HCT116 (cell line): Measurements from ENCODE around the gene ZNF418. TPM values are rescaled to one million over a fixed set of nuclear protein-coding genes. Genes with fewer than 3 reads are reported as not detected.
A peak's percentile ranks its signal among the peaks of the same experiment; 100 is the strongest.

Experiments used
- ATAC-seq: fragments of 200-7000 bp; cut with Tn5 transposase; 2 replicates; pipeline ENCODE4 v1.9.1; 2020; ENCODE audit warnings: mild to moderate bottlenecking, moderate library complexity
- BruUV-seq: library from RNA; stranded (reverse); fragments of 400-500 nt; replicated peaks from 2 replicates; lab custom pipeline; 2021; lab: Mats Ljungman, UMichigan
- CTCF ChIA-PET: fragments of 300-600 bp; sonication (Branson Sonifier 250); formaldehyde crosslinking; loops from one replicate; lab custom pipeline; 2021; ENCODE audit warnings: antibody characterized with exemption; lab: Charles Lee
- POLR2A ChIA-PET: fragments of 300-600, 350-600 bp; sonication (Branson Sonifier 250); formaldehyde crosslinking; loops from one replicate; lab custom pipeline; 2021; ENCODE audit warnings: antibody characterized with exemption; lab: Charles Lee
- RAD21 ChIA-PET, 2 experiments: fragments of 300-600 bp; sonication (Branson Sonifier 250); formaldehyde crosslinking; loops; one replicate each; lab custom pipeline; 2023; ENCODE audit warnings: low total read pairs in 2 of 2; ENCODE audit not compliant: uncharacterized antibody in 2 of 2, unreplicated experiment in 2 of 2, low non-redundant PET in 1 of 2; lab: Charles Lee
- DNase-seq: peaks from one replicate; pipeline ENCODE4 v3.0.0-alpha.2; 2010; ENCODE audit warnings: low read depth, low spot score
- H2AFZ ChIP-seq: fragments of 200-600 bp; shearing (Covaris generic), sonication (generic); 2 replicates; pipeline ENCODE4 v1.6.1; 2017; ENCODE audit warnings: low read depth, mixed run types, mixed read lengths, antibody characterized with exemption, low read length; ENCODE audit not compliant: poor library complexity, severe bottlenecking
- H3K27ac ChIP-seq: 2 replicates; pipeline ENCODE4 v1.5.1; 2012; ENCODE audit warnings: low read depth, low read length
- H3K27me3 ChIP-seq: fragments of 200-600 bp; sonication (generic); 2 replicates; pipeline ENCODE4 v1.6.1; 2016; ENCODE audit warnings: mixed run types, low read length, mixed read lengths; ENCODE audit not compliant: insufficient read depth
- H3K36me3 ChIP-seq, 2 experiments: fragments of 200-500 bp in 1 of 2; fragments of 200-600 bp in 1 of 2; sonication (Bioruptor generic) in 1 of 2; sonication (generic) in 1 of 2; 2 replicates each; pipeline versions ENCODE4 v1.5.1 to v1.6.1; 2014 to 2016; ENCODE audit warnings: low read length in 2 of 2, inconsistent platforms in 1 of 2, mixed read lengths in 1 of 2, mixed run types in 1 of 2; ENCODE audit not compliant: insufficient read depth in 2 of 2, control insufficient read depth in 1 of 2
- H3K4me1 ChIP-seq, 2 experiments: fragments of 200-600 bp in 1 of 2; sonication (generic) in 1 of 2; 2 replicates each; pipeline versions ENCODE4 v1.5.1 to v1.6.1; 2012 to 2017; ENCODE audit warnings: low read length in 2 of 2, inconsistent platforms in 1 of 2, mild to moderate bottlenecking in 1 of 2, mixed read lengths in 1 of 2, mixed run types in 1 of 2, moderate library complexity in 1 of 2; ENCODE audit not compliant: insufficient read depth in 2 of 2, control insufficient read depth in 1 of 2
- H3K4me2 ChIP-seq: fragments of 200-600 bp; sonication (generic); 2 replicates; pipeline ENCODE4 v1.6.1; 2017; ENCODE audit warnings: mixed run types, low read length, mixed read lengths
- H3K4me3 ChIP-seq, 2 experiments: fragments of 200-600 bp in 1 of 2; sonication (generic) in 1 of 2; replicated peaks in 1 of 2; 2 replicates each; pipeline ENCODE4 v1.5.1; 2011 to 2016; ENCODE audit warnings: low read length in 2 of 2, control low read depth in 1 of 2, low read depth in 1 of 2, mild to moderate bottlenecking in 1 of 2, mixed read lengths in 1 of 2, mixed run types in 1 of 2
- H3K79me2 ChIP-seq: fragments of 200-600 bp; sonication (generic); 2 replicates; pipeline ENCODE4 v1.6.1; 2017; ENCODE audit warnings: mild to moderate bottlenecking, mixed run types, low read length, moderate library complexity, mixed read lengths; ENCODE audit not compliant: insufficient read depth
- H3K9ac ChIP-seq: fragments of 200-600 bp; sonication (generic); 2 replicates; pipeline ENCODE4 v1.6.1; 2016; ENCODE audit warnings: low read length, mixed read lengths
- H3K9me2 ChIP-seq: fragments of 200-600 bp; sonication (generic), shearing (Covaris generic); 2 replicates; pipeline ENCODE4 v1.6.1; 2017; ENCODE audit warnings: mixed run types, mild to moderate bottlenecking, moderate library complexity; ENCODE audit not compliant: insufficient read depth
- H3K9me3 ChIP-seq, 2 experiments: fragments of 200-500 bp in 1 of 2; fragments of 200-600 bp in 1 of 2; sonication (Bioruptor generic) in 1 of 2; sonication (generic) in 1 of 2; 2 replicates each; pipeline ENCODE4 v1.6.1; 2014 to 2017; ENCODE audit warnings: low read length in 2 of 2, mixed read lengths in 2 of 2, inconsistent platforms in 1 of 2, low read depth in 1 of 2, mild to moderate bottlenecking in 1 of 2, mixed run types in 1 of 2, moderate library complexity in 1 of 2; ENCODE audit not compliant: control insufficient read depth in 1 of 2, insufficient read depth in 1 of 2
- H4K20me1 ChIP-seq: fragments of 200-600 bp; sonication (generic), shearing (Covaris generic); 2 replicates; pipeline ENCODE4 v1.6.1; 2017; ENCODE audit warnings: mixed run types, mild to moderate bottlenecking, moderate library complexity; ENCODE audit not compliant: insufficient read depth
- ATF3 ChIP-seq: IDR thresholded peaks from 2 replicates; pipeline ENCODE4 v1.6.1; 2012
- CBX3 ChIP-seq: IDR thresholded peaks from 2 replicates; pipeline ENCODE4 v1.6.1; 2012; ENCODE audit warnings: low read depth
- ELF1 ChIP-seq: IDR thresholded peaks from 2 replicates; pipeline ENCODE4 v1.6.1; 2012; ENCODE audit warnings: low read depth, borderline replicate concordance
- REST ChIP-seq: IDR thresholded peaks from 2 replicates; pipeline ENCODE4 v1.6.1; 2012; ENCODE audit warnings: low read depth
- SP1 ChIP-seq: IDR thresholded peaks from 2 replicates; pipeline ENCODE4 v1.6.1; 2012; ENCODE audit warnings: low read depth
- ZNF274 ChIP-seq: fragments of 200-500 bp; sonication (Bioruptor generic); IDR thresholded peaks from 2 replicates; pipeline ENCODE4 v1.6.1; 2014; ENCODE audit warnings: mild to moderate bottlenecking, low read depth, low read length, inconsistent platforms
- intact Hi-C: fragments of 100-400 bp; cut with micrococcal nuclease; formaldehyde crosslinking; loops from 2 replicates; pipeline ENCODE4 v1.10.0; 2022
- total RNA-seq: library from RNA; stranded (reverse); gene quantifications from one replicate; pipeline ENCODE4 v1.2.1, GENCODE V29; 2021; ENCODE audit not compliant: unreplicated experiment
- TF ChIP-seq, protein P1 (sequence below), 3 experiments: fragments of 200-600 bp in 1 of 3; sonication (generic) in 1 of 3; IDR thresholded peaks in 2 of 3; conservative IDR thresholded peaks in 1 of 3; 2 replicates each; pipeline ENCODE4 v1.5.1; 2012 to 2017; ENCODE audit warnings: low read depth in 2 of 3, low read length in 2 of 3, antibody characterized with exemption in 1 of 3, borderline replicate concordance in 1 of 3, control low read depth in 1 of 3, mild to moderate bottlenecking in 1 of 3, mixed read lengths in 1 of 3, mixed run types in 1 of 3, moderate library complexity in 1 of 3; ENCODE audit not compliant: insufficient read depth in 1 of 3

ZNF418 gene
- total RNA-seq, 1 experiment from 2014 or later, result not detected

- RAD21 ChIA-PET, result no interaction called here
- Histone ChIP-seq H2AFZ (no peak overlapping the region), H3K36me3 (no peaks in the 10 kb centered on the region), H4K20me1 (no peaks in the 10 kb centered on the region), H3K79me2 (no peaks in the 10 kb centered on the region), H3K9ac (no peak overlapping the region), H3K27ac (no peak overlapping the region), H3K9me3 (peaks cover 32 to 51% of the 10 kb centered on the region in 2 experiments; a peak in 3 of 4 replicates), H3K4me3 (no peak overlapping the region), H3K4me2 (no peak overlapping the region), H3K4me1 (no peaks in the 10 kb centered on the region), H3K9me2 (no peaks in the 10 kb centered on the region), H3K27me3 (no peaks in the 10 kb centered on the region)
- DNase-seq, result no peak
- POLR2A ChIA-PET, result no interaction called here
- ATAC-seq, result no peak
- TF ChIP-seq, protein P1, sequence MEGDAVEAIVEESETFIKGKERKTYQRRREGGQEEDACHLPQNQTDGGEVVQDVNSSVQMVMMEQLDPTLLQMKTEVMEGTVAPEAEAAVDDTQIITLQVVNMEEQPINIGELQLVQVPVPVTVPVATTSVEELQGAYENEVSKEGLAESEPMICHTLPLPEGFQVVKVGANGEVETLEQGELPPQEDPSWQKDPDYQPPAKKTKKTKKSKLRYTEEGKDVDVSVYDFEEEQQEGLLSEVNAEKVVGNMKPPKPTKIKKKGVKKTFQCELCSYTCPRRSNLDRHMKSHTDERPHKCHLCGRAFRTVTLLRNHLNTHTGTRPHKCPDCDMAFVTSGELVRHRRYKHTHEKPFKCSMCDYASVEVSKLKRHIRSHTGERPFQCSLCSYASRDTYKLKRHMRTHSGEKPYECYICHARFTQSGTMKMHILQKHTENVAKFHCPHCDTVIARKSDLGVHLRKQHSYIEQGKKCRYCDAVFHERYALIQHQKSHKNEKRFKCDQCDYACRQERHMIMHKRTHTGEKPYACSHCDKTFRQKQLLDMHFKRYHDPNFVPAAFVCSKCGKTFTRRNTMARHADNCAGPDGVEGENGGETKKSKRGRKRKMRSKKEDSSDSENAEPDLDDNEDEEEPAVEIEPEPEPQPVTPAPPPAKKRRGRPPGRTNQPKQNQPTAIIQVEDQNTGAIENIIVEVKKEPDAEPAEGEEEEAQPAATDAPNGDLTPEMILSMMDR (IDR thresholded peaks at IDR 0.05 in 2 of 3, conservative IDR thresholded peaks at IDR 0.05 in 1 of 3; ENCODE audit: borderline replicate concordance in 1 of 3, insufficient read depth in 1 of 3, low read depth in 2 of 3, low read length in 2 of 3), result no peak
- peak; percentile 96 for TF ChIP-seq ZNF274
- intact Hi-C loops, result no loop called here
- BruUV-seq, result no TSS peak
- CTCF ChIA-PET, result no interaction called here
These were observed 43.5 kb upstream of the ZNF418 start for GRCh38 chr19:57978586-57979289.

- RAD21 ChIA-PET, result no interaction called here
- Histone ChIP-seq H2AFZ (no peak within 1 kb of the TSS), H3K27me3 (no peaks in the 10 kb centered on the region), H3K79me2 (no peaks in the 10 kb centered on the region), H3K4me1 (no peaks in the 10 kb centered on the region), H4K20me1 (no peaks in the 10 kb centered on the region), H3K9me3 (peaks cover 25 to 29% of the 10 kb centered on the region in 2 experiments; a peak in 3 of 4 replicates), H3K27ac (no peak within 1 kb of the TSS), H3K4me2 (no peak within 1 kb of the TSS)
- no peak for DNase-seq
- no TSS peak for BruUV-seq
- intact Hi-C loops, result no loop called here
- POLR2A ChIA-PET, result no interaction called here
- CTCF ChIA-PET, result no interaction called here
- ATAC-seq, result no peak
- TF ChIP-seq REST, result no peak
- no peak for TF ChIP-seq CBX3
- TF ChIP-seq ELF1, result no peak
- no peak for TF ChIP-seq SP1
- no peak for TF ChIP-seq ATF3
- TF ChIP-seq, all 23 proteins: peak for 0
- no peak within 1 kb of the TSS for H3K9ac ChIP-seq
- no peak within 1 kb of the TSS for H3K4me3 ChIP-seq
- no peaks in the 10 kb centered on the region for H3K36me3 ChIP-seq
- H3K9me2 ChIP-seq, result no peaks in the 10 kb centered on the region
These were observed 39.2 kb upstream of the ZNF418 start, which contains the start of gene C19orf18 for GRCh38 chr19:57974434-57974833. Gene C19orf18 (minus strand): TSS chr19:57974534. CDS start chr19:57974432, 102 bp downstream.
